Astrocyte of the hippocampus (primary cell): ENCODE measurements around the gene EPM2AIP1.
"Not testable (repeated sequence)": the region's sequence is repeated elsewhere in the genome, so short reads cannot be mapped to it uniquely, and the experiment has no call there.

Experiments used
- DNase-seq: peaks from one replicate; pipeline ENCODE4 v3.0.0; 2011; ENCODE audit warnings: low read depth, low spot score

EPM2AIP1 gene

GRCh38 chr3:36992806-36993325 is at the start of gene EPM2AIP1:
TSS of gene EPM2AIP1 (minus strand) at chr3:36993131. CDS start at chr3:36993077, 54 bp downstream.
- DNase-seq, result no peak

- not testable (repeated sequence) for DNase-seq
Observed at GRCh38 chr3:37042712-37043111, 49.8 kb upstream of the EPM2AIP1 start.

- no peak for DNase-seq
Observed at GRCh38 chr3:37041546-37042195, 48.7 kb upstream of the EPM2AIP1 start.

GRCh38 chr3:37040231-37040630 is 47.3 kb upstream of the EPM2AIP1 start:
- peak; percentile 48 for DNase-seq

GRCh38 chr3:37039161-37039846 is 46.4 kb upstream of the EPM2AIP1 start:
- no peak for DNase-seq

GRCh38 chr3:37037352-37037751 is 44.4 kb upstream of the EPM2AIP1 start:
- no peak for DNase-seq

GRCh38 chr3:37032961-37033360 is 40.0 kb upstream of the EPM2AIP1 start:
- DNase-seq, result no peak

- DNase-seq, result no peak
Observed at GRCh38 chr3:37031096-37031682, 38.3 kb upstream of the EPM2AIP1 start.

- no peak for DNase-seq
Observed at GRCh38 chr3:37030588-37030987, 37.7 kb upstream of the EPM2AIP1 start.

- no peak for DNase-seq
Observed at GRCh38 chr3:37029516-37030163, 36.7 kb upstream of the EPM2AIP1 start.

- DNase-seq, result no peak
Observed at GRCh38 chr3:37029111-37029510, 36.2 kb upstream of the EPM2AIP1 start.

GRCh38 chr3:37028329-37028728 is 35.4 kb upstream of the EPM2AIP1 start:
- DNase-seq, result no peak

- no peak for DNase-seq
Observed at GRCh38 chr3:37026851-37027250, 33.9 kb upstream of the EPM2AIP1 start.

GRCh38 chr3:37025561-37026335 is 32.8 kb upstream of the EPM2AIP1 start:
- no peak for DNase-seq

GRCh38 chr3:37024820-37025405 is 32.0 kb upstream of the EPM2AIP1 start:
- no peak for DNase-seq

GRCh38 chr3:37024092-37024491 is 31.2 kb upstream of the EPM2AIP1 start:
- DNase-seq, result no peak

GRCh38 chr3:37017683-37018082 is 24.8 kb upstream of the EPM2AIP1 start:
- no peak for DNase-seq

- no peak for DNase-seq
Observed at GRCh38 chr3:37016903-37017302, 24.0 kb upstream of the EPM2AIP1 start.

- no peak for DNase-seq
Observed at GRCh38 chr3:37015642-37016041, 22.7 kb upstream of the EPM2AIP1 start.

GRCh38 chr3:37014620-37015019 is 21.7 kb upstream of the EPM2AIP1 start:
- no peak for DNase-seq
